ENCODE data around the gene IFNGR1.

The IFNGR1 gene

GRCh38 chr6:137233911-137234863 is 15.0 kb upstream of the IFNGR1 start:
- H3K27ac ChIP-seq, result no peak overlapping the region
- no peak overlapping the region for H3K4me3 ChIP-seq (ENCODE audit: low read depth, low read length)
- no peaks in the 10 kb centered on the region for H3K9me3 ChIP-seq (ENCODE audit: severe bottlenecking)
- no peaks in the 10 kb centered on the region for H3K27me3 ChIP-seq (ENCODE audit: insufficient read depth, low read depth, severe bottlenecking)
- no peak for TF ChIP-seq CTCF (IDR thresholded peaks at IDR 0.05; ENCODE audit: low read depth, low read length)
- no peak for DNase-seq
- no peaks in the 10 kb centered on the region for H3K36me3 ChIP-seq

- Histone ChIP-seq H3K4me3 (ENCODE audit: low read depth, low read length) (no peak overlapping the region), H3K27ac (no peak overlapping the region), H3K9me3 (ENCODE audit: severe bottlenecking) (no peaks in the 10 kb centered on the region), H3K36me3 (no peaks in the 10 kb centered on the region), H3K27me3 (ENCODE audit: insufficient read depth, low read depth, severe bottlenecking) (no peaks in the 10 kb centered on the region)
- TF ChIP-seq CTCF (IDR thresholded peaks at IDR 0.05; ENCODE audit: low read depth, low read length), result no peak
- no peak for DNase-seq
Measured at GRCh38 chr6:137231895-137232294, 12.7 kb upstream of the IFNGR1 start.

GRCh38 chr6:137230956-137231555 is 11.9 kb upstream of the IFNGR1 start:
- no peak overlapping the region for H3K27ac ChIP-seq

GRCh38 chr6:137230547-137230946 is 11.4 kb upstream of the IFNGR1 start:
- Histone ChIP-seq H3K9me3 (ENCODE audit: severe bottlenecking) (no peaks in the 10 kb centered on the region), H3K36me3 (no peaks in the 10 kb centered on the region), H3K27me3 (ENCODE audit: insufficient read depth, low read depth, severe bottlenecking) (no peaks in the 10 kb centered on the region), H3K4me3 (ENCODE audit: low read depth, low read length) (no peak overlapping the region), H3K27ac (no peak overlapping the region)
- no peak for TF ChIP-seq CTCF (IDR thresholded peaks at IDR 0.05; ENCODE audit: low read depth, low read length)
- no peak for DNase-seq

More at GRCh38 chr6:137230956-137231555, 11.9 kb upstream of the IFNGR1 start:
- Histone ChIP-seq H3K27me3 (ENCODE audit: insufficient read depth, low read depth, severe bottlenecking) (no peaks in the 10 kb centered on the region), H3K36me3 (no peaks in the 10 kb centered on the region), H3K9me3 (ENCODE audit: severe bottlenecking) (no peaks in the 10 kb centered on the region), H3K4me3 (ENCODE audit: low read depth, low read length) (no peak overlapping the region)
- no peak for TF ChIP-seq CTCF (IDR thresholded peaks at IDR 0.05; ENCODE audit: low read depth, low read length)
- DNase-seq, result no peak

GRCh38 chr6:137229075-137229759 is 10.0 kb upstream of the IFNGR1 start:
- Histone ChIP-seq H3K36me3 (no peaks in the 10 kb centered on the region), H3K4me3 (ENCODE audit: low read depth, low read length) (no peak overlapping the region), H3K27ac (no peak overlapping the region), H3K27me3 (ENCODE audit: insufficient read depth, low read depth, severe bottlenecking) (no peaks in the 10 kb centered on the region), H3K9me3 (ENCODE audit: severe bottlenecking) (no peaks in the 10 kb centered on the region)
- no peak for DNase-seq
- no peak for TF ChIP-seq CTCF (IDR thresholded peaks at IDR 0.05; ENCODE audit: low read depth, low read length)
